ENCODE measurements around the gene AGBL2. TPM values are rescaled to one million over a fixed set of nuclear protein-coding genes. Genes with fewer than 3 reads are reported as not detected.

The AGBL2 gene
- not detected in 2 replicates for total RNA-seq

DNA sequence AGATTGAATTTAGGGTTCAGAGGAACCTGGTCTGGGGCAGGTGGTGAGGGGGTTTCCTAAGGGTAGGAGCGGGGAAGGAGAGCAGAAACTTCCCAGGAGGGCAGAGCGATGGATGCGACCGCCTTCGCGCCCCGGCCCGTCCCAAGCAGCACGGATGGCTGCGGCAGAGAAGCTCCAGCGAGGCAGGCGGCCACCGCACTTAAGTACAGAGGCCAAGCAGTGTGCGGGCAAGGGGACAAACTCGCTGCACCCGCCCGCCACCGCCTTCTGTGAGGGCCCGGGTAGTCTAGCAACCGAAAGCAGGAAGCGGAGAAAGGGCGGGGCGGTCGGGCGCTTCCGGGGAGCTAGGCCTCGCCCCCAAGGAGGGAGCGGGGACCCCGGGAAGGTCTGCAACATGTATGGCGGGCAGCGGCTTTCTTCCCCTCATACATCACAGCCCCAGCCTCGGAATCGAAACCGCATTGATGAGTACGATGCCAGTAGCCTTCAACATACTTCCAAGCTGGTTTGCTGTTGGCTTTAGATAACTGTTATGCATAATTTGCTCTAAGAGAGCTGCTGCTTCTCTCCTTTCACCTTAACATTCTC is at the start of gene AGBL2:
Gene AGBL2, minus strand, starts transcription at position 288 of the 588 bp plus-strand sequence. CDS start 719 bp downstream, outside the sequence.

DNA sequence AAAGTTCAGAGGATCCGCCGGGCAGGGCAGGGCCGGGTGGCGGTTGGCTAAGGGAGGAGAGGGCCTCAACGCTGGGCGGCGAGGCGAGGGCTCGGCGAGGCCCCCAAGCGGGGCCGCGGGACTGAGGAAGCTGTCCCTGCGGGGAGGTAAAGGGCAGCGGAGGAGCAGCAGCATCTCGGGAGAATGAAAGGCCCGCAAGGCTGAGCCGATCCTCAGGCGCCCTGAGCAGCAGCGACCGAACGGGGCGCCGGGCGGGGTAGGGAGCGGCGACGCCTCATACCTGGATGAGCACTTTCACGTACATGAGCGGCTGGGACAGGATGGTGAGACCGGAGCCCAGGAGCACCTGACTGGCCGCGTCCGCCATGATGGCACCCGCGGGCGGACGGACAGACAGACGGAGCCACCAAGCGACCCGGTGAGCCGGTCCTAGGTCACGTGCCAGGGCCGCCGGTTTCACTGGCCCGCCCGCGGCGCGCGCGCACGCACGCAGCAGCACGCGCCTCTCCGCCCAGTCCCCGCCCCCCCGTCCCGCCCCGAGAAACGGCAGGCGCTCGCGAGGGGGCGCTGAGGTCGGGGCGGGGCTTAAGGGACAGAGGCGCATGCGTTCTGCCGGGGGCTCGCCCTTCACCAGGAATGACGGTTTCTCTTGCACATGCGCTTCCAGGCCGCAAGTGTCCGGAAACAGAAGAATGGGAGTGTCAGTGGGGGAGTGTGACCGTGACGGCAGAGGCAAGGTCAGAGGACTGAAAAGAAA is 72.9 kb downstream of the AGBL2 start, which contains the start of gene MTCH2:
Gene MTCH2, minus strand, starts transcription at position 461 of the 757 bp plus-strand sequence. Its CDS starts 94 bp downstream, at position 367.

Other genes starting within 250 kb of the AGBL2 start
- 53.2 and 56.8 TPM in 2 replicates for gene CELF1, start 162.2 kb downstream of the AGBL2 start, total RNA-seq
- 145 and 164 TPM in 2 replicates for gene PTPMT1, start 149.8 kb downstream of the AGBL2 start, total RNA-seq
- gene KBTBD4, start 136.4 kb downstream of the AGBL2 start, total RNA-seq, result 20.7 and 23.6 TPM in 2 replicates
- gene NDUFS3, start 136.3 kb downstream of the AGBL2 start, total RNA-seq, result 89.7 and 95.1 TPM in 2 replicates
- gene FAM180B, start 128.7 kb downstream of the AGBL2 start, total RNA-seq, result not detected in 2 replicates
- gene C1QTNF4, start 121.0 kb downstream of the AGBL2 start, total RNA-seq, result not detected in 2 replicates
- gene MTCH2, start 72.8 kb downstream of the AGBL2 start, total RNA-seq, result 94.7 and 98.7 TPM in 2 replicates
- 41.7 and 42.1 TPM in 2 replicates for gene FNBP4, start 52.0 kb upstream of the AGBL2 start, total RNA-seq
- gene NUP160, start 133.0 kb upstream of the AGBL2 start, total RNA-seq, result 15.1 and 15.9 TPM in 2 replicates